Uterus (tissue), 4 donors: Measurements from ENCODE around the gene RPL32. TPM values are rescaled to one million over a fixed set of nuclear protein-coding genes. Genes with fewer than 3 reads are reported as not detected.
"Not testable (repeated sequence)": the region's sequence is repeated elsewhere in the genome, so short reads cannot be mapped to it uniquely, and the experiment has no call there.

Source experiments
- DNase-seq, 2 donors: peaks; one replicate each; pipeline ENCODE4 v3.0.0-alpha.2; 2019 to 2020
- H3K27ac ChIP-seq, 2 donors: fragments of 200-600 bp; sonication (generic); 1 replicate in 1 of 2; 2 replicates in 1 of 2; pipeline ENCODE4 v1.5.1; 2016 to 2018
- H3K27me3 ChIP-seq, 2 donors: fragments of 200-600 bp; sonication (generic); one replicate each; pipeline ENCODE4 v1.5.1; 2018 to 2019; ENCODE audit warnings: control low read depth in 1 of 2
- H3K36me3 ChIP-seq, 2 donors: fragments of 200-600 bp; sonication (generic); one replicate each; pipeline ENCODE4 v1.5.1; 2019; ENCODE audit warnings: control low read depth in 1 of 2
- H3K4me1 ChIP-seq, 2 donors: fragments of 200-600 bp; sonication (generic); one replicate each; pipeline ENCODE4 v1.5.1; 2018 to 2019; ENCODE audit warnings: control low read depth in 1 of 2
- H3K4me3 ChIP-seq, 2 donors: fragments of 200-600 bp; sonication (generic); 1 replicate in 1 of 2; 2 replicates in 1 of 2; pipeline ENCODE4 v1.5.1; 2018 to 2019; ENCODE audit warnings: mild to moderate bottlenecking in 1 of 2
- H3K9me3 ChIP-seq, 2 donors: fragments of 200-600 bp; sonication (generic); one replicate each; pipeline ENCODE4 v1.5.1; 2019; ENCODE audit warnings: control low read depth in 1 of 2
- CTCF ChIP-seq, 4 experiments: fragments of 200-600 bp in 2 of 4; fragments of 450-650 bp in 2 of 4; sonication (generic) in 2 of 4; IDR thresholded peaks; one replicate each; pipeline ENCODE4 v1.5.1; 2016 to 2019; ENCODE audit warnings: antibody characterized with exemption in 4 of 4, mild to moderate bottlenecking in 2 of 4, moderate library complexity in 1 of 4
- POLR2A ChIP-seq, 2 donors: fragments of 450-650 bp; IDR thresholded peaks; one replicate each; pipeline ENCODE4 v1.6.1; 2016; ENCODE audit warnings: antibody characterized with exemption in 2 of 2, mild to moderate bottlenecking in 1 of 2, moderate library complexity in 1 of 2
- intact Hi-C: fragments of 100-400 bp; cut with DNase I; formaldehyde crosslinking; loops from one replicate; pipeline ENCODE4 v1.15.1; 2023; ENCODE audit warnings: low total_unique reads
- total RNA-seq, 4 donors: library from RNA; depleted of rRNA in 3 of 4; stranded (reverse); fragments of >200 nt in 3 of 4; gene quantifications; one replicate each; pipeline versions ENCODE4 v1.1.0 to v1.2.4, GENCODE V29; 2014 to 2023
- donor health status: DM: yes; HTN: yes; CAD: no.

RPL32 gene
- total RNA-seq, 4 donors from 2014 or later, result 538 to 9,435 (median 3,478) TPM

DNA sequence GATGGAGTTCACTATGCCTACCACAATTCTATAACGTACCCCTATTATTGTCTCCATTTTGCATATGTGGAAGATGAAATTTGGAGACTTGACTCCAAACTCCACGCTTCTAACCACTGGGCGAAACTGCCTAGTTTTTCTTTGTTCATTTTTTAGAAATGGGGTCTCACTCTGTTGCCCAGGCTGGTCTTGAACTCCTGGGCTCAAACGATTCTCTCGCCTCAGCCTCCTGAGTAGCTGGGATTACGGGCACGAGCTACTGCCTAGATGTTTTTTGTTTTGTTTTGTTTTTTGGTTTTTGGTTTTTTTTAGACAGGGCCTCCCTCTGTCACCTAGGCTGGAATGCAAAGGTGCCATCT, 584 bp upstream of the RPL32 start:
- Histone ChIP-seq H3K27me3 (no peaks in the 10 kb centered on the region), H3K36me3 (no peaks in the 10 kb centered on the region), H3K4me3 (peak overlapping the region in 1 of 2 donors; percentile 77), H3K9me3 (no peaks in the 10 kb centered on the region), H3K4me1 (peaks cover 0 to 10% of the 10 kb centered on the region in 2 donors), H3K27ac (peak overlapping the region; percentile 96 to 97)
- no peak for DNase-seq
- TF ChIP-seq POLR2A (IDR thresholded peaks at IDR 0.05), result no peak
- no peak for TF ChIP-seq CTCF (IDR thresholded peaks at IDR 0.05)
- intact Hi-C loops, result no loop called here

- intact Hi-C loops, result no loop called here
- H3K4me1 ChIP-seq, result peaks cover 0 to 10% of the 10 kb centered on the region in 2 donors
These were observed 695 bp downstream of the RPL32 start for GRCh38 chr3:12840591-12841148.

DNA sequence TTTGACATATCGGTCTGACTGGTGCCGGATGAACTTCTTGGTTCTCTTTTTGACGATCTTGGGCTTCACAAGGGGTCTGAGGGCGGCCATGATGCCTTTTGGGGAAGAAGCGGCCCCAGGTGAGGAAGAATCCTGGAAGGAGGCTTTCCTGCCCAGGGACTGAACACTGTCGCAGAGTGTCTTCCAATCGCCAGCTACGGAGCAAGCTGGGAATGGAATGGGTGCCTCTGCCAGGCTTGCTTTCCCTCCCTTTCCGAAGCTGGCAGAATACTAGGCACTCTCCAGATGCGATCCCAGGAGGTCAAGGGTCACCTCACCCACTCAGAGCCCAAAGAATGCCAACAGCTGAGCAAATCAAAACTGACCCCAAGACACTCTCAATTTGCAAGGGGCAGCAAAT, 1.2 kb downstream of the RPL32 start:
- H3K27me3 ChIP-seq, DNase-seq, intact Hi-C loops, H3K36me3 ChIP-seq, H3K9me3 ChIP-seq: not testable (repeated sequence)
- H3K4me3 ChIP-seq, result peak overlapping the region; percentile 77 to 81
- H3K4me1 ChIP-seq, result peaks cover 0 to 10% of the 10 kb centered on the region in 2 donors
- peak overlapping the region; percentile 96 to 97 for H3K27ac ChIP-seq

More at GRCh38 chr3:12840591-12841148, 695 bp downstream of the RPL32 start:
- Histone ChIP-seq H3K9me3 (no peaks in the 10 kb centered on the region), H3K27ac (peak overlapping the region; percentile 96 to 97), H3K36me3 (no peaks in the 10 kb centered on the region), H3K27me3 (no peaks in the 10 kb centered on the region), H3K4me3 (peak overlapping the region; percentile 77 to 81)
- TF ChIP-seq CTCF (IDR thresholded peaks at IDR 0.05), result no peak
- no peak for TF ChIP-seq POLR2A (IDR thresholded peaks at IDR 0.05)
- no peak for DNase-seq

- no peak overlapping the region for H3K4me3 ChIP-seq
- no peak for DNase-seq
- no peak overlapping the region for H3K27ac ChIP-seq
- no peaks in the 10 kb centered on the region for H3K36me3 ChIP-seq
- no peaks in the 10 kb centered on the region for H3K9me3 ChIP-seq
- H3K4me1 ChIP-seq, result peaks cover 0 to 10% of the 10 kb centered on the region in 2 donors
- TF ChIP-seq CTCF (IDR thresholded peaks at IDR 0.05), result no peak
- TF ChIP-seq POLR2A (IDR thresholded peaks at IDR 0.05), result no peak
- H3K27me3 ChIP-seq, result no peaks in the 10 kb centered on the region
- intact Hi-C loops, result no loop called here
These were observed 2.0 kb downstream of the RPL32 start for GRCh38 chr3:12839156-12839946.

DNA sequence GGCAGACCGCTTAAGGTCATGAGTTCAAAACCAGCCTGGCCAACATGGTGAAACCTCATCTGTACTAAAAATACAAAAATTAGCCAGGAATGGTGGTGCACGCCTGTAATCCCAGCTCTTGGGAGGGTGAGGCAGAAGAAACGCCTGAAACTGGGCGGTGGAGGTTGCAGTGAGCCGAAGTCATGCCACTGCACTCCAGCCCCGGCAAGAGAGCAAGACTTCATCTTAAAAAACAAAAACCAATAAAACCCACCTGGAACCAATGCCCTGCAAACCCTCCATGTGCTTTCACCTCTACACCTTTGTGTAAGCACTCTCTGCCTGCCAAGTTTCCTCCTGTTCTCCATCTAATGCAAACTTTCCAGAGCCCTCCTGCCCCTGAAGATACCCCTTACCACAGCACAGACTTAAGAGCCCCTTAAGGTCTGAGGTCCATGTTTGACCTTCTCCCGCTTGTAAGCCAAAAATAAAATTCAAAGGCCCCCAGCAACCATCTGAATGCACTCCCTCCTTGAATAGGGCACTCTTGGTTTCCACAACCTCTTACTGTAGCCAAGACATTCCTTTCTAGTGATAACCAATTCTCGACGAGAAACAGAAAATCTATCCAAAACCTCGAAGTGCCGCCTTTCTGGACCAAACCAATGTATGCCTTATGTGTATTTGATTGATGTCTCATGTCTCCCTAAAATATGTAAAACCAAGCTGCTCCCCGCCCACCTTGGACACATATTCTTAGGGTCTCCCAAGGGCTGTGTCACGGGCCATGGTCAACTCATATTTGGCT, 3.0 kb downstream of the RPL32 start:
- TF ChIP-seq CTCF (IDR thresholded peaks at IDR 0.05) (no peak), POLR2A (IDR thresholded peaks at IDR 0.05) (no peak)
- Histone ChIP-seq H3K27ac (no peak overlapping the region), H3K4me1 (peaks cover 0 to 10% of the 10 kb centered on the region in 2 donors), H3K36me3 (no peaks in the 10 kb centered on the region), H3K27me3 (no peaks in the 10 kb centered on the region), H3K4me3 (no peak overlapping the region), H3K9me3 (no peaks in the 10 kb centered on the region)
- intact Hi-C loops, result no loop called here
- no peak for DNase-seq
